ENCODE measurements around the gene NEUROD2.

GRCh38 chr17:39612291-39612894 lies 4.7 kb upstream of the NEUROD2 start:
- TF ChIP-seq CTCF (IDR thresholded peaks at IDR 0.05) (no peak), POLR2A (IDR thresholded peaks at IDR 0.05) (no peak)

Measured in prostate gland (tissue), 2 donors.